Measurements from ENCODE around the gene KBTBD8. TPM values are rescaled to one million over a fixed set of nuclear protein-coding genes. Genes with fewer than 3 reads are reported as not detected.

The KBTBD8 gene
- total RNA-seq, 1 donor from 2014 or later: 4.3 TPM

- no peak for DNase-seq (ENCODE audit: low spot score)
These were observed 471 bp upstream of the KBTBD8 start for GRCh38 chr3:66997560-66998112.

- no peak for DNase-seq (ENCODE audit: low spot score)
These were observed 763 bp downstream of the KBTBD8 start for GRCh38 chr3:66998904-66999235.

- no peak for DNase-seq (ENCODE audit: low spot score)
These were observed 1.9 kb downstream of the KBTBD8 start for GRCh38 chr3:67000009-67000408.

- DNase-seq (ENCODE audit: low spot score): no peak
These were observed 3.2 kb downstream of the KBTBD8 start for GRCh38 chr3:67001086-67001861.

GRCh38 chr3:67005974-67006373, 7.9 kb downstream of the KBTBD8 start:
- DNase-seq (ENCODE audit: low spot score): no peak

GRCh38 chr3:67006460-67006859, 8.4 kb downstream of the KBTBD8 start:
- DNase-seq (ENCODE audit: low spot score): no peak

- DNase-seq (ENCODE audit: low spot score): no peak
These were observed 10.3 kb downstream of the KBTBD8 start for GRCh38 chr3:67008388-67008787.

- DNase-seq (ENCODE audit: low spot score): no peak
These were observed 11.6 kb downstream of the KBTBD8 start for GRCh38 chr3:67009716-67010115.

GRCh38 chr3:67011414-67012131, 13.5 kb downstream of the KBTBD8 start:
- DNase-seq (ENCODE audit: low spot score): no peak

- DNase-seq (ENCODE audit: low spot score): no peak
These were observed 14.5 kb downstream of the KBTBD8 start for GRCh38 chr3:67012564-67012963.

GRCh38 chr3:67015702-67016484, 17.8 kb downstream of the KBTBD8 start:
- no peak for DNase-seq (ENCODE audit: low spot score)

- DNase-seq (ENCODE audit: low spot score): no peak
These were observed 18.5 kb downstream of the KBTBD8 start for GRCh38 chr3:67016522-67017080.

- DNase-seq (ENCODE audit: low spot score): no peak
These were observed 19.1 kb downstream of the KBTBD8 start for GRCh38 chr3:67017211-67017610.

- peak; percentile 56 for DNase-seq (ENCODE audit: low spot score)
These were observed 20.1 kb downstream of the KBTBD8 start for GRCh38 chr3:67018105-67018788.

GRCh38 chr3:67018789-67019526, 20.9 kb downstream of the KBTBD8 start:
- DNase-seq (ENCODE audit: low spot score): no peak

GRCh38 chr3:67028001-67028784, 30.1 kb downstream of the KBTBD8 start:
- no peak for DNase-seq (ENCODE audit: low spot score)

- DNase-seq (ENCODE audit: low spot score): no peak
These were observed 33.0 kb downstream of the KBTBD8 start for GRCh38 chr3:67030785-67031740.

GRCh38 chr3:67031986-67032385, 33.9 kb downstream of the KBTBD8 start:
- DNase-seq (ENCODE audit: low spot score): no peak

- DNase-seq (ENCODE audit: low spot score): no peak
These were observed 35.0 kb downstream of the KBTBD8 start for GRCh38 chr3:67033079-67033478.

All from ureter (tissue), 1 donor.